Esophagus muscularis mucosa (tissue), 4 donors: ENCODE data around the gene NLK.

ENCODE experiments used
- CTCF ChIP-seq, 3 experiments: fragments of 200-600 bp in 2 of 3; fragments of 450-650 bp in 1 of 3; sonication (generic) in 2 of 3; IDR thresholded peaks; one replicate each; pipeline ENCODE4 v1.5.1; 2017 to 2019; ENCODE audit warnings: antibody characterized with exemption in 3 of 3, mild to moderate bottlenecking in 2 of 3, moderate library complexity in 1 of 3
- EP300 ChIP-seq: sonication (generic); formaldehyde crosslinking; IDR thresholded peaks from one replicate; pipeline ENCODE4 v1.6.1; 2017; ENCODE audit warnings: antibody characterized with exemption
- POLR2A ChIP-seq: fragments of 450-650 bp; IDR thresholded peaks from one replicate; pipeline ENCODE4 v1.6.1; 2017; ENCODE audit warnings: antibody characterized with exemption, moderate library complexity, mild to moderate bottlenecking, low read depth
- POLR2AphosphoS5 ChIP-seq, 2 donors: sonication (generic); formaldehyde crosslinking; IDR thresholded peaks; one replicate each; pipeline ENCODE4 v1.6.1; 2017; ENCODE audit warnings: antibody characterized with exemption in 2 of 2

DNA sequence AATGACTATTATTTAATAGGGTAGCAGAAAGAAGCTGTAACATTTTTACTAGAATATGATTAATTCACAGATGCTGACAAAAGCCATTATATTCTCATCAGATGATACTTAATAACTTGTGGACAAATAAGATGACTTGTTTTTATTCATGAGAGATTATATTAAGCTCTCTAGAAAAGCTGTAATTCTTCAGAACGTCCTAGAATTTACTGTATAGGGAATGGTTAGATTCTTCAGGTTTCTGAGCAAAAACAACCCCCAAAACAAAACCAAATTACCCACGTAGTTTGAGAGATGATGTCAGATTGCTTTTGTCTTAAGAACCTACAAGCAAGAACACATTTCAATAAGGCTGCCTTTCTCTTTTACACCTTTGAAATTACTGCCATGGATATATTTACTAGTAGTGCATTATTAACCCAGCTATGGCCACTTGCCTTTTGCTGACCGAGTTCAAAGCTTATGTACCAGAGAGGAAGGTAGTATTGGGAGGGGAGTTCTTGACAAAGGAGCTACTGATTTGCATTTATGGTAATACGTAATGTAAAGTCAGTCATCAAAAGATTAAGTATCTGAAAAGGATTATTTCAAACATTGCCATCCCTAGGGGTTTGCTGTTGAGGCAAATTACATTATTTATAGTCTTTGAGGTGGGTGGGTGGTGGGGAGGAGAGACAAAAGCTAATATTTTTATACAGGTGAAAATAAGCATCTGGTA lies 51.7 kb downstream of the NLK start:
- no peak for TF ChIP-seq CTCF (IDR thresholded peaks at IDR 0.05)
- TF ChIP-seq POLR2A, result no peak
- TF ChIP-seq POLR2AphosphoS5 (IDR thresholded peaks at IDR 0.05), result no peak
- TF ChIP-seq EP300, result no peak
